Measurements from ENCODE around the gene CAND2. TPM values are rescaled to one million over a fixed set of nuclear protein-coding genes. Genes with fewer than 3 reads are reported as not detected.

The CAND2 gene
- polyA plus RNA-seq, 1 of the 3 experiments (the other 2 are of a cell fraction), result 1.5 TPM

DNA sequence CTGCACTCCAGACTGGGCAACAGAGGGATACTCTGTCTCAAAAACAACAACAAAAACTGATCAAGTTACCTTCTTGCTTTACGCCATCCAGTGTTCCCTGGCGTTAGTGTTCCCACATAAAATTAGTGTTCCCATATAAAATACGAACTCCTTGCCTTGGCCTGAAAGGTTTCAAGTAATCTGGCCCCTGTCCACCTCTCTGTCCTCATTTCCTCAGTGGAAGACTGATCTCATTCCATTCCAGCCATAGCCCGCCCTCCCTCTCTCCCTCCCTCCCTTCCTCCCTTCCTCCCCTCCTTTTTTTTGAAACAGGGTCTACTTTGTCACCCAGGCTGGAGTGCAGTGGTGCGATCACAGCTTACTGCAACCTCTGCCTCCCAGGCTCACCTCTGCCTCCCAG is 2.8 kb upstream of the CAND2 start:
- Histone ChIP-seq H2AFZ (ENCODE audit: low read depth) (no peak overlapping the region), H3K36me3 (replicated peaks in 1 of 2; ENCODE audit: control insufficient read depth in 1 of 2, insufficient read depth in 2 of 2, low read length in 1 of 2) (no peaks in the 10 kb centered on the region), H3K4me1 (ENCODE audit: control insufficient read depth in 1 of 2, insufficient read depth in 2 of 2, low read depth in 1 of 2, low read length in 1 of 2) (peaks cover 0 to 5% of the 10 kb centered on the region in 2 experiments; a peak in 2 of 4 replicates), H3K27ac (ENCODE audit: low read depth in 2 of 2, low read length in 1 of 2) (no peak overlapping the region), H3K9me3 (no peaks in the 10 kb centered on the region), H3K4me3 (ENCODE audit: low read depth in 2 of 2, low read length in 1 of 2) (no peak overlapping the region), H3K9me2 (no peaks in the 10 kb centered on the region), H3K79me2 (ENCODE audit: insufficient read depth) (no peaks in the 10 kb centered on the region), H4K20me1 (ENCODE audit: insufficient read depth) (no peaks in the 10 kb centered on the region), H3F3A (replicated peaks; ENCODE audit: insufficient read depth) (peaks cover 3% of the 10 kb centered on the region), H3K9ac (no peak overlapping the region), H3K27me3 (ENCODE audit: insufficient read depth) (no peaks in the 10 kb centered on the region; the same call in 1 of the 2 replicates), H3K4me2 (no peak overlapping the region)
- no peak for DNase-seq
- CTCF ChIA-PET, result no interaction called here
- POLR2A ChIA-PET, result no interaction called here
- TF ChIP-seq SIN3A (IDR thresholded peaks at IDR 0.05; ENCODE audit: borderline replicate concordance, low read depth, low read length), result no peak
- TF ChIP-seq EZH2phosphoT487 (IDR thresholded peaks at IDR 0.05; ENCODE audit: borderline replicate concordance, low read depth), result no peak
- no peak for TF ChIP-seq RAD21 (IDR thresholded peaks at IDR 0.05; ENCODE audit: low read length)
- TF ChIP-seq NRF1 (IDR thresholded peaks at IDR 0.05; ENCODE audit: low read depth, low read length), result no peak
- no peak for TF ChIP-seq SMC3 (IDR thresholded peaks at IDR 0.05; ENCODE audit: low read depth, low read length)
- 86% methylated on average over 5 of the region's 5 CpGs for WGBS (ENCODE audit: low lambda C conversion rate)

DNA sequence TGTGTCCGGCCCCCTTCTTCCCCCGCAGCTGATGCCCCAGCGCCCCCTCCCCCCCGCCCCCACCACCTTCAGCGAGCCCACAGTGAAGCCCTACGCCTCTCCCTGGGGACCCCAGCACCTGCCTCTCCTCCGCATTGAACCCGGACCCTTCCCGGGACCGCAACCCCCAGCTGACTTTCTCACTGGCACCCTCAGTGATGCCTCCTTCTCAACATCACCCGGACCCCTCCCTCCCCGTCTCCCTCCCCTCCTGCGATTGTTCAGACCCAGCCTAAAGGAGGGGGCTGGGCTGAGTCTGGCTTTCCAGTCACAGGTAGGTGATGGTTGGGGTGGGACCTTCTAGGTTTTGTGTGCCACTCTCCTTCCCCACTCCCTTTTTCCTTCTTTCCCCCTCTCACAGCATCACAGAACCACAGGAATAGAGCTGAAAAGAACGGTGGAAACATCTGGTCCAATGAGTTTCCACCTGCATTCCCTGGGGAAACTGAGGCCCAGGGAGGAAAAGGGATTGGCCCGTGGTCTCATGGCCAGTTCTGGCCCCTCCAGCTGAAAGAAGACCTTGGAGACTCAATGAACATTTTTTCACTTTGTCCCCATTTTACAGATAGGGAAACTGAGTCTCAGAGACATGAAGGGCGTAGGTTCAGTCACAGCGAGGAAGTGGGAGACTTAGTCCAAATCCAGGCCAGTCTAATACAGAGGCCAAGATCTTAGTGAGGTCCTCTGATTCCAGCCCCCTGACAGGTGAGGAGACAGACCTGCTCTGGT is 828 bp downstream of the CAND2 start:
- Histone ChIP-seq H3K4me2 (0 out of 2 replicates have a peak overlapping the region, but pooled peaks have one; percentile 74), H3K9me3 (no peaks in the 10 kb centered on the region), H3K36me3 (replicated peaks in 1 of 2; ENCODE audit: control insufficient read depth in 1 of 2, insufficient read depth in 2 of 2, low read length in 1 of 2) (no peaks in the 10 kb centered on the region), H3K4me1 (ENCODE audit: control insufficient read depth in 1 of 2, insufficient read depth in 2 of 2, low read depth in 1 of 2, low read length in 1 of 2) (peaks cover 0 to 5% of the 10 kb centered on the region in 2 experiments; a peak in 2 of 4 replicates), H4K20me1 (ENCODE audit: insufficient read depth) (no peaks in the 10 kb centered on the region), H3F3A (replicated peaks; ENCODE audit: insufficient read depth) (peaks cover 3% of the 10 kb centered on the region), H2AFZ (ENCODE audit: low read depth) (no peak overlapping the region), H3K27me3 (ENCODE audit: insufficient read depth) (no peaks in the 10 kb centered on the region), H3K9me2 (no peaks in the 10 kb centered on the region), H3K9ac (no peak overlapping the region), H3K79me2 (ENCODE audit: insufficient read depth) (no peaks in the 10 kb centered on the region), H3K4me3 (ENCODE audit: low read depth in 2 of 2, low read length in 1 of 2) (peak overlapping the region in 1 of 2 experiments; percentile 52; a peak in 2 of 4 replicates), H3K27ac (ENCODE audit: low read depth in 2 of 2, low read length in 1 of 2) (peak overlapping the region in 1 of 2 experiments; percentile 44; a peak in 1 of 4 replicates)
- 73% methylated on average over 17 of the region's 17 CpGs for WGBS (ENCODE audit: low lambda C conversion rate)
- ChIA-PET POLR2A (interaction anchor here (1.7 kb wide), 1 partner anchor 13 kb away, joined by 9 read pairs; no protein-coding TSS in a partner anchor), CTCF (interaction anchor here (0.7 to 3.2 kb wide), 8 partner anchors 9 to 295 kb away, joined by 3 to 29 read pairs (median 4); no protein-coding TSS in a partner anchor)
- TF ChIP-seq TEAD4 (IDR thresholded peaks at IDR 0.05; ENCODE audit: borderline replicate concordance, insufficient read depth), result no peak
- TF ChIP-seq GABPA (IDR thresholded peaks at IDR 0.05; ENCODE audit: low read depth), result no peak
- TF ChIP-seq MXI1 (IDR thresholded peaks at IDR 0.05; ENCODE audit: low read depth, low read length), result no peak
- no peak for TF ChIP-seq NFIC (IDR thresholded peaks at IDR 0.05; ENCODE audit: borderline replicate concordance)
- no peak for TF ChIP-seq NRF1 (IDR thresholded peaks at IDR 0.05; ENCODE audit: low read depth, low read length)
- TF ChIP-seq POLR2AphosphoS5 (IDR thresholded peaks at IDR 0.05; ENCODE audit: low read depth, low read length), result no peak
- TF ChIP-seq TCF12 (IDR thresholded peaks at IDR 0.05), result no peak
- TF ChIP-seq TAF1 (IDR thresholded peaks at IDR 0.05; ENCODE audit: borderline replicate concordance, low read depth, low read length), result no peak
- DNase-seq, result no peak
